Esophagus squamous epithelium (tissue), 5 donors: ENCODE measurements around the gene SHMT2. TPM values are rescaled to one million over a fixed set of nuclear protein-coding genes. Genes with fewer than 3 reads are reported as not detected.

Experiments used
- DNase-seq: peaks from one replicate; lab custom pipeline; 2025; lab: John Stamatoyannopoulos, UW
- H3K27ac ChIP-seq, 4 donors: fragments of 200-600 bp; sonication (generic); one replicate each; pipeline ENCODE4 v1.5.1; 2016 to 2019; ENCODE audit warnings: mild to moderate bottlenecking in 1 of 4
- H3K27me3 ChIP-seq, 4 donors: fragments of 200-600 bp; sonication (generic); 1 replicate in 3 of 4; 2 replicates in 1 of 4; pipeline versions ENCODE4 v1.5.1 to v1.6.0; 2017 to 2021; ENCODE audit warnings: antibody characterized with exemption in 1 of 4
- H3K36me3 ChIP-seq, 3 donors: fragments of 200-600 bp; sonication (generic); one replicate each; pipeline ENCODE4 v1.5.1; 2016 to 2019
- H3K4me1 ChIP-seq, 3 donors: fragments of 200-600 bp; sonication (generic); one replicate each; pipeline ENCODE4 v1.5.1; 2017 to 2019
- H3K4me3 ChIP-seq, 4 donors: fragments of 200-600 bp; sonication (generic); 1 replicate in 3 of 4; 2 replicates in 1 of 4; pipeline ENCODE4 v1.5.1; 2016 to 2019; ENCODE audit warnings: mild to moderate bottlenecking in 2 of 4, moderate library complexity in 1 of 4
- H3K9me3 ChIP-seq, 3 donors: fragments of 200-600 bp; sonication (generic); one replicate each; pipeline ENCODE4 v1.5.1; 2016 to 2019
- CTCF ChIP-seq, 6 experiments: fragments of 450-650 bp in 4 of 6; fragments of 200-600 bp in 2 of 6; sonication (generic) in 2 of 6; IDR thresholded peaks; one replicate each; pipeline ENCODE4 v1.5.1; 2016 to 2019; ENCODE audit warnings: antibody characterized with exemption in 6 of 6, mild to moderate bottlenecking in 4 of 6, moderate library complexity in 4 of 6
- POLR2A ChIP-seq, 4 donors: fragments of 450-650 bp; IDR thresholded peaks; one replicate each; pipeline ENCODE4 v1.6.1; 2017; ENCODE audit warnings: antibody characterized with exemption in 4 of 4, mild to moderate bottlenecking in 4 of 4, moderate library complexity in 3 of 4
- WGBS, 2 donors: methylation state at CpG; one replicate each; pipeline ENCODE4 v1.1.5; 2018; 5-methylcytosine and 5-hydroxymethylcytosine counted together
- intact Hi-C: fragments of 100-400 bp; cut with DNase I; formaldehyde crosslinking; loops from one replicate; pipeline ENCODE4 v1.15.0; 2022
- total RNA-seq, 4 donors: library from RNA; depleted of rRNA; stranded (reverse); fragments of >200 nt; gene quantifications; one replicate each; pipeline ENCODE4 v1.1.0, GENCODE V29; 2016
- donor health status: DM: yes; HTN: yes; CAD: no.

SHMT2 gene
- total RNA-seq, 4 donors from 2014 or later, result 56.1 to 104 (median 76.6) TPM

DNA sequence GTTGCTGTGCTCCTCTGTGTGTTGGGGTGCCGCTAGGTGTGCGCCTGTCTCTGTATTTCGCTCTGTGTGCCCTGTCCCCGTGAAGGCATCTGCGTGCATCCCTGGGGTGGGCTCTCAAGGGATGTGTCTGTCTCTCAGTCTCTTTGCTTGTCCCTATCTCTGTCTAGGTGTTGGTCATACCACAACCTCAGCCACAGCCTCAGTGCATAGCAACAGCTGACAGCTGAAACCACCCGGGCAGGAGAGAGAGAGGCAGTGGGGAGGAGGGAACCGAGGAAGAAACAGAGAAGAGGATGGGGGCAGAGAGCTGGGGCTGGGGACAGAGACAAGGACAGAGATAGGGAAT lies 13.9 kb upstream of the SHMT2 start:
- TF ChIP-seq POLR2A (IDR thresholded peaks at IDR 0.05) (no peak), CTCF (IDR thresholded peaks at IDR 0.05) (no peak)
- DNase-seq, result no peak
- peaks cover 0 to 70% (median 14%) of the 10 kb centered on the region in 4 donors for H3K27me3 ChIP-seq
- H3K4me3 ChIP-seq, result peak overlapping the region in 1 of 4 donors; percentile 63
- no peaks in the 10 kb centered on the region for H3K9me3 ChIP-seq
- H3K36me3 ChIP-seq, result peaks cover 0 to 24% (median 7%) of the 10 kb centered on the region in 3 donors
- WGBS, 2 donors, result 8 to 10% methylated on average over 5 to 7 of the region's 7 CpGs
- peaks cover 29 to 74% (median 35%) of the 10 kb centered on the region in 3 donors for H3K4me1 ChIP-seq
- intact Hi-C loops, result no loop called here
- H3K27ac ChIP-seq, result no peak overlapping the region

GRCh38 chr12:57216014-57216911 lies 13.2 kb upstream of the SHMT2 start, which contains the start of gene NXPH4:
Gene NXPH4, plus strand, starts transcription at chr12:57216794. Its CDS starts 176 bp downstream, at chr12:57216970.
- Histone ChIP-seq H3K9me3 (no peaks in the 10 kb centered on the region), H3K4me1 (peaks cover 29 to 74% (median 35%) of the 10 kb centered on the region in 3 donors), H3K27ac (no peak within 1 kb of the TSS), H3K36me3 (peaks cover 0 to 18% (median 7%) of the 10 kb centered on the region in 3 donors), H3K27me3 (peaks cover 0 to 76% (median 21%) of the 10 kb centered on the region in 4 donors), H3K4me3 (peak within 1 kb of the TSS; percentile 32 to 63 (median 47))
- no peak for DNase-seq
- WGBS, 2 donors, result 4 to 5% methylated on average over 11 to 22 of the region's 102 CpGs
- TF ChIP-seq CTCF (IDR thresholded peaks at IDR 0.05), result no peak
- no peak for TF ChIP-seq POLR2A (IDR thresholded peaks at IDR 0.05)
- intact Hi-C loops, result no loop called here

DNA sequence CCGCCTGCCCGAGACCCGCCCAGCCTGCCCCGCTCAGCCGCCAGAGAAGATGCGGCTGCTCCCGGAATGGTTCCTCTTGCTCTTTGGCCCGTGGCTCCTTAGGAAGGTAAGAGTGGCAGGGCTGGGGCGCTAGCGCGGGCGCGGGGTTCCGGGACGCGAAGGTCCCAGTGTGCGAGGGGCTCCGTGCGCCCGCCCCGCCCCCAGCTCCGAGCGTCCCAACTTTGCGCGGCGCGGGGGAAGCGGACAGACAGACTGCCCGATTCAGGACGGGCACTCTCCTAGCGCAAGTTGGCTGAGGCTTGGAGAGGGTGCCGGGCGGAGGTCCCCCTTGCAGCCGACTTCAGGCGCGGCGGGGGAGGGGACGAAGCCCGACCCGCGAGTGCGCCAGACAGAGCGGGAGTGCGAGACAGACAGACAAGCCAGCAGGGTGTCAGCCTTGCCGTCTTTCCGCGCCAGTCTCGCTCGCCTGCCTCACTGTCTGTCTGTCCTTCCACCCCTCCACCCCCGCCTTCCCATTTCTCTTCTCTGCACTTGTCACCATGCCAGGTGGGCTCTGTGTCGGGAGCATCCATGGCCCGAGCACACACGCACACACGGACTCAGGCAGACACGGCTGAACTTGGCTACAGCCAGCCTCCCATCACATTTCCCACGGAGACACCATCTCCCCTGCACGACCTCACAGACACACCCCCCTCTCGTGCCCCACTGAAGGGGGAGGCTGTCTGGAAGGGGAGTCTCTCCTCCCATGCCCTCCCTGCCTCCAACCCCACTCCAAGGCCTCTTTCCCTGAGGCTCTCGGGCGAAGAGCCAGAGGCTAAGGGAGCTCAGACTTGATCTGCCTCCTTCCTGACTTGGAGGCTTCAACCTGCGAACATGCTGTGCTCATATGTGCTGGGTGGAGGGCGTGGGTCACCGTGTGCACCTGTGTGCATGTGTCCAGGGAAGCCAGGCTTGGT lies 12.3 kb upstream of the SHMT2 start:
- Histone ChIP-seq H3K36me3 (peaks cover 0 to 8% (median 5%) of the 10 kb centered on the region in 3 donors), H3K4me1 (peaks cover 29 to 78% (median 35%) of the 10 kb centered on the region in 3 donors), H3K9me3 (no peaks in the 10 kb centered on the region), H3K27me3 (peaks cover 0 to 86% (median 24%) of the 10 kb centered on the region in 4 donors), H3K4me3 (peak overlapping the region; percentile 32 to 63 (median 47)), H3K27ac (no peak overlapping the region)
- DNase-seq, result no peak
- TF ChIP-seq CTCF (IDR thresholded peaks at IDR 0.05), result no peak
- TF ChIP-seq POLR2A (IDR thresholded peaks at IDR 0.05), result no peak
- WGBS, 2 donors, result 3 to 4% methylated on average over 17 to 23 of the region's 63 CpGs
- intact Hi-C loops, result no loop called here

DNA sequence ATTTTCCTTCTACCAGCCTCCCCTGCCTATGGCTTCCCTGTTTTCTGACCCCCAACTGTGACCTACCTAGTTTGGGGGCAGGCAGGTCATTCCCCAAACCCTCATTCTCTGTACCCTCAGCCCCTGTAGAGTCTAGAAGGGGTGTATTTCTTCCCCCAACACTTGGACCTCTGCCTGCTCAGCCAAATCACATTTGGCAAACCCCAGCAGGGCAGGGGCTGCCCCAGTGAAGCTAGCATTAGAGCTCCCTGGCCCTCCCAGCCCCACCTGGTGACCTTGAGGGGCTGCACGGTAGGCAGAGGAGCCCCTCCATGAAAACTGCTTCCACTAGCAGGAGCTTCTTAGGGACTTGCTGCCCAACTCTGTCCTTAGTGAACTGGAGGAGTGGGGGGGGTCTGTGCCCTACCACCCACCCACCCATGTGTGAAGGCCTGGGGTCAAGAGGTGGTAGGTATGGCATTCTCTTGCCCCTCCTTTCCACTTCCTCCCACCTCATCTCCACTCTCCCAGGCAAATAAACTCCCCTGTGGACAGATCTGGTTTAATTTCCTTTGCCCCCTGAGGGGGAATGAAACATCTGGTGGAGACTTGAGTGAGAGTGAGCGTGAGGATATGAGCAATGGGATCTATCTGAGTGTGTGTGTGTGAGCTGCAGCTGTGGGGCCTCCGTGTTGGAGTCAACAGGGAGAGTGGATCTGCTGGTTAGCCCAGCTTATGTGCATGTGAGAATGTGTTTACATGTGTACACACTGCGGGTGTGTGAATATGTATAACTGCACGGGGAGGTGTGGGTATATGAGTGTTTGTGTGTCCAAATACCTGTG lies 11.3 kb upstream of the SHMT2 start:
- no peak for DNase-seq

More for the DNA sequence above, 11.3 kb upstream of the SHMT2 start:
- Histone ChIP-seq H3K27me3 (peaks cover 0 to 96% (median 24%) of the 10 kb centered on the region in 4 donors), H3K27ac (no peak overlapping the region), H3K36me3 (no peaks in the 10 kb centered on the region), H3K4me1 (peaks cover 29 to 72% (median 35%) of the 10 kb centered on the region in 3 donors), H3K9me3 (no peaks in the 10 kb centered on the region), H3K4me3 (no peak overlapping the region)
- intact Hi-C loops, result no loop called here
- WGBS, 2 donors, result 60 to 76% methylated on average over 4 to 5 of the region's 5 CpGs
- no peak for TF ChIP-seq POLR2A (IDR thresholded peaks at IDR 0.05)
- TF ChIP-seq CTCF (IDR thresholded peaks at IDR 0.05), result no peak
